ENCODE data around the gene KLHL18. TPM values are rescaled to one million over a fixed set of nuclear protein-coding genes. Genes with fewer than 3 reads are reported as not detected.
A peak's percentile ranks its signal among the peaks of the same experiment; 100 is the strongest.

Gene KLHL18
- total and polyA plus RNA-seq, 12 donors: 32.1 to 85.7 (median 45.2) TPM

- intact Hi-C loops (cut with DNase I): no loop called here
- Histone ChIP-seq H3K9me3 (no peaks in the 10 kb centered on the region), H3K36me3 (peaks cover 0 to 46% (median 26%) of the 10 kb centered on the region in 9 donors), H3K4me1 (peaks cover 0 to 36% (median 24%) of the 10 kb centered on the region in 9 donors), H3K27me3 (no peaks in the 10 kb centered on the region), H3K27ac (peak overlapping the region in 2 of 10 donors; percentile 26 to 38), H3K4me3 (no peak overlapping the region)
- DNase-seq (no peak), ATAC-seq (peak in 4 of 8 donors; percentile 31 to 47 (median 40))
- no peak for TF ChIP-seq CTCF (IDR thresholded peaks at IDR 0.05)
- 37 to 46% methylated on average over 1 of the region's 1 CpG for WGBS, 2 donors
Observed at GRCh38 chr3:47318916-47319315, 36.2 kb downstream of the KLHL18 start.

- 48 to 50% methylated on average over 2 of the region's 2 CpGs for WGBS, 2 donors
- no peak for TF ChIP-seq CTCF (IDR thresholded peaks at IDR 0.05)
- H3K36me3 ChIP-seq: peaks cover 0 to 54% (median 29%) of the 10 kb centered on the region in 9 donors
- intact Hi-C loops (cut with DNase I): loop anchor here in 9 of 10 donors (5.0 to 10.0 kb wide), 9 partner anchors 38 to 615 kb away; partner anchors contain the start of genes KIF9 (in 2 of the 9), KLHL18 (in 2 of the 9), TMIE (in 2 of the 9) and MYL3 (in 1 of the 9)
- no peak overlapping the region for H3K4me3 ChIP-seq
- H3K4me1 ChIP-seq: peaks cover 0 to 26% (median 16%) of the 10 kb centered on the region in 9 donors
- H3K9me3 ChIP-seq: no peaks in the 10 kb centered on the region
- no peak for ATAC-seq
- no peak overlapping the region for H3K27ac ChIP-seq
- DNase-seq: no peak
- no peaks in the 10 kb centered on the region for H3K27me3 ChIP-seq
Observed at GRCh38 chr3:47319956-47320355, 37.2 kb downstream of the KLHL18 start.

GRCh38 chr3:47323431-47324277 is 40.9 kb downstream of the KLHL18 start:
- intact Hi-C loops (cut with DNase I): loop anchor here (2.0 to 10.0 kb wide), 11 partner anchors 41 to 619 kb away; partner anchors contain the start of genes KIF9 (in 2 of the 10), KLHL18 (in 2 of the 10), TMIE (in 2 of the 10) and MYL3 (in 1 of the 10)
- Histone ChIP-seq H3K36me3 (peaks cover 0 to 90% (median 39%) of the 10 kb centered on the region in 9 donors), H3K27me3 (no peaks in the 10 kb centered on the region), H3K9me3 (no peaks in the 10 kb centered on the region), H3K27ac (no peak overlapping the region), H3K4me3 (no peak overlapping the region), H3K4me1 (peaks cover 0 to 10% (median 5%) of the 10 kb centered on the region in 9 donors)
- TF ChIP-seq CTCF (IDR thresholded peaks at IDR 0.05): no peak
- DNase-seq (no peak), ATAC-seq (peak in 5 of 8 donors; percentile 6 to 51 (median 14))
- 78 to 79% methylated on average over 8 of the region's 8 CpGs for WGBS, 2 donors

- TF ChIP-seq CTCF (IDR thresholded peaks at IDR 0.05): peak; percentile 61 to 83 (median 73)
- Histone ChIP-seq H3K4me3 (no peak overlapping the region), H3K27me3 (no peaks in the 10 kb centered on the region), H3K27ac (no peak overlapping the region), H3K36me3 (peaks cover 0 to 97% (median 40%) of the 10 kb centered on the region in 9 donors), H3K9me3 (no peaks in the 10 kb centered on the region), H3K4me1 (peaks cover 0 to 3% (median 0%) of the 10 kb centered on the region in 9 donors)
- ATAC-seq (peak; percentile 83 to 95 (median 91)), DNase-seq (peak in 1 of 2 donors; percentile 77)
- intact Hi-C loops (cut with DNase I): loop anchor here (2.0 to 10.0 kb wide), 11 partner anchors 42 to 620 kb away; partner anchors contain the start of genes KIF9 (in 2 of the 10), KLHL18 (in 2 of the 10), TMIE (in 2 of the 10) and MYL3 (in 1 of the 10)
- WGBS, 2 donors: 0 to 1% methylated on average over 2 of the region's 2 CpGs
Observed at GRCh38 chr3:47324278-47324865, 41.6 kb downstream of the KLHL18 start.
